ENCODE measurements around the gene NMT1.

Gene NMT1

GRCh38 chr17:45104907-45105624 lies 43.9 kb downstream of the NMT1 start:
- DNase-seq (ENCODE audit: low read depth): no peak

DNA sequence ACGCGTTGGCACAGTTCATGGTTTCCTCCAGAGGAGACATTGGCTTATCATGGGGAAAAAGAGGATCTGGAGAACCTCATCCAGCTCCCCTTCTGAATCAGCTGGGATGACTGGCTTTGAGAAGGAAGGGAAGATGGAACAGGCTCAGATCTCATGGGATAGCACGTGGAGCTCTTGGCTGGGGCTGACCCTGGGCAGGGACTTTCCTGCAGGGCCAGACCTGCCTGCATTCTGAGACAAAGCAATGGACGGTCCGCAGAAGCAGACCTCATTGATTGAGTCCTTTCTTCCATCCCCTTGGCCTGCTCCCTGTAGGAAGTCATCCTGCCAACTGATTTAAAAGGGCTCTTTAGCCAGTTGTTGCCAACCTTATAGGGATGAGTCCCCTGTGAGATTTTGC lies 45.0 kb downstream of the NMT1 start:
- no peak for DNase-seq (ENCODE audit: low read depth)

GRCh38 chr17:45106582-45106981 lies 45.5 kb downstream of the NMT1 start:
- no peak for DNase-seq (ENCODE audit: low read depth)

DNA sequence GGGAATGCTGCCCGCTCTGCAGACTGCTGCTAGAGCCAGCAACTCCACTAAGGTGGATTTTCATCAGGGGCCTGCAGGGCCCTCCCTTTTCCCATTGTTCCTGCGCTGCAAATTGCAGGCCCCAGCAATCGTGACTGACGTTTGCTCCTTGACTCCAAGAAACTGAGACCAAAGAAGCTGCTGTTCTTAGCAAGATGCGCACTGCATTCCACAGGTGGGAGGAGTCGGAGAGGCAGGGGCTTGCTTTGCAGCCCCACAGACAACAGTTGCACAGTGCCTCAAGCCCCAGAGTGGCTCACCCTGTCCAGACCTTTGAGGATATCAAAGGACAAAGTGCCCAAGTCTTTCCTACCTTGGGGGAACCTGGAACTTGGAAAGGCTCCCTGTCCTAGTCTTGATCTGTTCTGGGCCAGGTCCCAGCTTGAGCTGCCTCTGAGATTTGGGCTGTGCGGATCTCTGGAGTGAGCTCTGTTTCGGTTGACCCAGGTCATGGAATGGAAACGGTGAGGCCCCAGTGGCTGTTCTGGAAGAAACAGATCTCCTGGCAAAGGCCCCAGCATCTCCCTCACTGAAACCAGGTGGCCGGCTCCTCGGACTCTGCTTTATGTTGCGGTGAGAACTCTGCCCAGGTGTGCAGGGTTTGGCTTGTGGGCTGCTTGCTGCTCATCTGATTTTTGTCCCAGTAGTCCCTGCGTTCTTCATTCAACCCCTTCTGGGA lies 46.3 kb downstream of the NMT1 start:
- no peak for DNase-seq (ENCODE audit: low read depth)

GRCh38 chr17:45108051-45108450 lies 46.9 kb downstream of the NMT1 start:
- DNase-seq (ENCODE audit: low read depth): no peak

GRCh38 chr17:45108595-45109521 lies 47.7 kb downstream of the NMT1 start:
- no peak for DNase-seq (ENCODE audit: low read depth)

- DNase-seq (ENCODE audit: low read depth): no peak
Measured at GRCh38 chr17:45110676-45111611, 49.8 kb downstream of the NMT1 start.

GRCh38 chr17:45111850-45112249 lies 50.7 kb downstream of the NMT1 start:
- DNase-seq (ENCODE audit: low read depth): no peak

DNA sequence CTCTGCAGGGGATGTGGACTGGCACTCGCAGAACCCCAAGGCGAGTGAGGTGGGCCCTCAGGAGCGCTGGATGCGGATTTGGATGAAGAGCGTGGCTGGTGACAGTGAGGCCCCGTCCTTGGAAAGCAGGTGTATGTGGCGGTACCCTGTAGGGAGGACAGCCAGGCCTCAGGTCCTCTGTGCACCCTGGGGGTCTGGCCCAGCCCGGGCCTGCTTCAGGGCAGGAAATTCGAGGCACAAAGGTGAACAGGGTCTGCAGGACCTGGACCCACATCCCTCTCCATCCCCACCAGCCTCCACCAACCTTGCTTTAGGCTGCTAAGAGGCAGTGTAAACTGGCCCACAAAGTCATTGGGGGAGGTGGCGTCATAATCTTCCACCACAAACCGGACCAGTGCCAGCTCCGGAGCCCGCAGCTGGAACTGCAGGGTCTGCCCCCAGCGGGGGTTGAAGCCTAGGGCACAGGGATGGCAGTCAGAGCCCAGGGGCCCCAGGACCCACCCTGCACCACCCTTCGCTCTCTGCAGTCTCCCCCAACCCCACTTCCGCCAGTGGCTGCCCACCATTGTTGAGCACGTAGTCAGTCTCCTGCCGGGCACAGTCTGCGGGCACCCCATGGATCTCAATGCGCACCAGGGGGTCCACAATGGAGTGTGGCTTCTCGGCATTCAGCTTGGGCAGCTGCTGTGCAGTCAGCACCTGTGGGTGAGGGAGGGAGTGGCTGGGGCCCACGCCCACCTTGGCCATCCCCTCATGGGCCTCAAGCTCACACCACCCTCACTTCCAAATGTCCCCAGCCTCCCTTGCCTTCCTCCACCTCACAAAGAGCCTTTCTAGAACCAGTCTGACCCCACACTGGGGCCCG lies 51.7 kb downstream of the NMT1 start:
- no peak for DNase-seq (ENCODE audit: low read depth)

GRCh38 chr17:45113424-45113754 lies 52.3 kb downstream of the NMT1 start:
- no peak for DNase-seq (ENCODE audit: low read depth)

DNA sequence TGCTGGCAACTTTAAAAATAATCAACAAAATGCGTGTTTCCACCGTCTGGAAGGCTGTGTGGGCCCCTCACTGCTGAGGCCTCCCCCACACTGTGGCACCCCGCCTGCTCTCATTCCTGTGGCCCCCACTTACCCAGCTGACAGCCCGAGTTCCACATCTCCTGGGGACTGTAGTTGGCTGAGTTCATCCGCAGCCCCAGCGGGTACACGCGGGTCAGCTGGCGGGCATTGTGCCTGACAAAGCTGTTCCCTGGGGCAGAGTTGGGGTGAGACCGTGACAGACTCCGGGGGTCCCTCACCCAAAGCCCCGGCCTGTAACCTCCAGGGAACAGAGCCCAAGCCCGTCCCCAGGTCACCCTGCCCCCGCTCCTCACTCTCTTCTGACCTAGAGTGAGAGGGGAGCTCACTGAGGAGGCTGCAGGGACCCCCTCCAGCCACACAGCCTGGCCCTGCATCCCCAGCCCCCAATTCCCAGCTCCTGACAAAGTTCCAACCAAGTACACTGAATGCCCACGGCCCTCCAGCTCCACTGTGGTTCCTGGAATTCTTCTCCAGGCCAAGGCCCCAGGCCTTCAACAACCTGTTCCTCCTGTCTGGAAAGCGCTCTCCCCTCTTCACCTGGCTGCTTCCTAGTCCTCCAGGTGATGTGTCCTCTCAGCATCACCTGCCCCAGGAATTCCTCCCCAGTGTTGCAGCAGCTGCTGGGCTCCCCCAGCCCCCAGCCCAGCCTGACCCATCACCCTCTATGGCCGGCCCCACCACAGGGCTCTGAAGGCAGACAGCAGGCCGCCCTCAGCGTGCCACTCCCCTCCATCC lies 53.2 kb downstream of the NMT1 start:
- no peak for DNase-seq (ENCODE audit: low read depth)

DNA sequence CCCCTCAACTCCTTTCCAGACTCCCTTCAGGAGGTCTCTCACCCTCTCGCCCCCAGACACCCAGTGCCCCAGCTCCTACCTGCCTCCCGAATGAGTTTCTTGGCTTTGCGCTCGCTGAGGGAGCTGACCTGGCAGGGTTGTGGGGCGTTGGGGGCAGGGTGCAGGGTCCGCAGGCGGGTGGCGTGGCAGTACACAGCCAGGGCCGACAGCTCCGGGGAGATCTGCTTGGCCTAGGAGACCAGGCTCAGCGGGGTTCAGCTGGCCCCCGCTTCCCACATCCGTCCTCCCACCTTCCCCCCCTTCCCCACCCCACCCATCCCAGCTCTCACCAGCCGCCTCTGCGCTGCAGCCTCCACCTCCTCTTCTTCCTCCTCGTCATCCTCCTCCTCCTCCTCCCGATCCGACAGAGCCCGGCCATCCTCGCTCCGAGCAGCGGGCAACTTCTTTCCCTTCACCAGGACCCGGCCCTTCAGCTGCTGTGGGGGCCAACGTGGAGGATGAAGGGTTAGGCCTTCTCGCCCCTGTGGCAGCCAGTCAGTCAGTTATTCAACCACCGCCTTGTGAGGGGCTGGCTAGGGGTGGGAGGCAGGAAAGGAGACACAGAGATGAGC lies 54.0 kb downstream of the NMT1 start:
- DNase-seq (ENCODE audit: low read depth): no peak

GRCh38 chr17:45115871-45116270 lies 54.8 kb downstream of the NMT1 start:
- DNase-seq (ENCODE audit: low read depth): no peak

- no peak for DNase-seq (ENCODE audit: low read depth)
Measured at GRCh38 chr17:45116434-45117016, 55.4 kb downstream of the NMT1 start.

- no peak for DNase-seq (ENCODE audit: low read depth)
Measured at GRCh38 chr17:45117334-45117733, 56.2 kb downstream of the NMT1 start.

DNA sequence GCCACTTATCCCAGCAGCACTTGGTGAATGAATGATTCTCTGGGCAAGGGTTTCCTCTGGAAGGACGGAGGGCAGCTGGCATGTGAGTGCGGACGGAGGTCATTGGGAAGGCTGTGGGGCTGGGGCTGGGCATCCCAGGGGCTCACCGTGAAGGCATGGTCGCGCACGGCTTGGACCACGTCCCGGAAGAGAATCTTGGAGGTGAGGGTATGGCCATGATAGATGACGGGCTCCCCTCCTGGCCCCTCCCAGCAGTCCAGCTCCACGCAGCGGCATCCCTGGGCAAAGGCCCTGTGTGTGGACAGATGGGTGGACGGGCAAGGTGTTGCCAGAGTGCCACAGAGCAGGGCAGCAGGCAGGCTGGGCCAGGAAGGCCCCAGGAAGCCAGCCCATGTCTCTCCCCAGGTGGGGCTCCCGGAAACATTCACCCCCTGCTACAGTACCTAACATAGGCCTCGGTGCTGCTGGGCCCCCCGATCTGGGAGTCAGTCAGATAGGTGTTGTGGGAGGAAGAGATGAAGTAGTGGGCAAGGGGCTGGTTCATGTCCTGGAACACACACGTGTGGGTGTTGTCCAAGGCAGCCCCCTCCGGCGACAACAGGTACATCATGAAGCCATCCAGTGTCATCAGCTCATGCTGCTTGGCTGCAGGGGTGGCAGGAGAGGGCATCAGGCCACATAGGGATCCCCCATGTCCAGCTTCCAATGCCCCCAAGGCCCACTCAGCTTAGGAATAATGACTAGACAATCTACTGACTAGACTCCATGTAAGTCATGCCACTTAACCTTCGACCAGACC lies 56.9 kb downstream of the NMT1 start:
- DNase-seq (ENCODE audit: low read depth): no peak

- DNase-seq (ENCODE audit: low read depth): no peak
Measured at GRCh38 chr17:45118691-45119090, 57.6 kb downstream of the NMT1 start.

DNA sequence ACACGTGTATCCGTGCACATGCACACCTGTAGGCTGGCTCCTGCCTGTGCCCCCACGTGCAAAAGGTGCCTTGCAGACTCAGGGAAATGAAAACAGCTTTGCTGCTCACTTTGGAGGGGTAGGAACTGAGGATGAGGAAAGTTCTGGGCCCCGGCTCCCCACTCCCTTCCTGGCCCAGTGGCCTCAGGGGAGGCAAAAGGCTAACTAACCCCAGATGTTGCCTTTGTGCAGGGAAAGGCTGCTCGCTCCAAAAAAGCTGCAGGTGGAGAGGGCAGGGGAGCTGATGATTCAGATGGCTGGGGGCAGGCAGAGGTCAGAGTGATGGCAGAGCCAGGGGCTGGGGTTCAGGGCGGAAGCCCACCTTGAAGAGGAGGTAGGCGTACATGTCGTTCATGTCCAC lies 58.8 kb downstream of the NMT1 start:
- no peak for DNase-seq (ENCODE audit: low read depth)
